GM23338 (cell line): ENCODE data around the gene TEKT3. TPM values are rescaled to one million over a fixed set of nuclear protein-coding genes. Genes with fewer than 3 reads are reported as not detected.

ENCODE experiments used
- ATAC-seq: fragments of 200-7000 bp; cut with Tn5 transposase; 3 replicates; pipeline ENCODE4 v1.9.1; 2020
- DNase-seq: peaks from one replicate; pipeline ENCODE4 v3.0.0-alpha.2; 2015; ENCODE audit warnings: low spot score
- H2AFZ ChIP-seq: fragments of 200-600 bp; sonication (generic); 2 replicates; pipeline ENCODE4 v1.8.0; 2016; ENCODE audit warnings: antibody characterized with exemption, mild to moderate bottlenecking, moderate library complexity
- H3F3A ChIP-seq: fragments of 200-600 bp; sonication (generic); replicated peaks from 2 replicates; pipeline ENCODE4 v1.8.0; 2017; ENCODE audit warnings: antibody characterized with exemption, mixed run types, low read depth
- H3K27ac ChIP-seq: fragments of 200-600 bp; sonication (generic); 2 replicates; pipeline ENCODE4 v1.6.1; 2016; ENCODE audit warnings: low read depth
- H3K27me3 ChIP-seq: fragments of 200-600 bp; sonication (generic); 2 replicates; pipeline ENCODE4 v1.8.0; 2016; ENCODE audit warnings: mild to moderate bottlenecking, mixed run types, moderate library complexity; ENCODE audit not compliant: insufficient read depth
- H3K36me3 ChIP-seq: fragments of 200-600 bp; sonication (generic); 2 replicates; pipeline ENCODE4 v1.8.0; 2016; ENCODE audit warnings: mild to moderate bottlenecking; ENCODE audit not compliant: insufficient read depth
- H3K4me1 ChIP-seq: fragments of 200-600 bp; sonication (generic); 2 replicates; pipeline ENCODE4 v1.8.0; 2016; ENCODE audit warnings: mild to moderate bottlenecking, moderate library complexity; ENCODE audit not compliant: insufficient read depth
- H3K4me2 ChIP-seq: fragments of 200-600 bp; sonication (generic); 2 replicates; pipeline ENCODE4 v1.7.1; 2017; ENCODE audit warnings: mixed run types
- H3K4me3 ChIP-seq: fragments of 200-600 bp; sonication (generic); 2 replicates; pipeline ENCODE4 v1.6.1; 2016; ENCODE audit warnings: mixed run types
- H3K79me2 ChIP-seq: fragments of 200-600 bp; sonication (generic); replicated peaks from 2 replicates; pipeline ENCODE4 v1.8.0; 2017; ENCODE audit warnings: mild to moderate bottlenecking; ENCODE audit not compliant: insufficient read depth
- H3K9me2 ChIP-seq: fragments of 200-600 bp; sonication (generic); 2 replicates; pipeline ENCODE4 v1.8.0; 2017; ENCODE audit not compliant: insufficient read depth
- H4K20me1 ChIP-seq: fragments of 200-600 bp; sonication (generic); replicated peaks from 2 replicates; pipeline ENCODE4 v1.8.0; 2017; ENCODE audit warnings: mild to moderate bottlenecking; ENCODE audit not compliant: insufficient read depth
- H3K27ac Mint-ChIP-seq: 2 replicates; pipeline ENCODE4 v1.8.0; 2020; ENCODE audit warnings: inconsistent platforms, mild to moderate bottlenecking, moderate library complexity, mixed read lengths
- H3K27me3 Mint-ChIP-seq: 3 replicates; pipeline ENCODE4 v1.8.0; 2022; ENCODE audit warnings: low read depth, mild to moderate bottlenecking, moderate library complexity, mixed read lengths, inconsistent platforms; ENCODE audit not compliant: insufficient read depth, poor library complexity
- H3K36me3 Mint-ChIP-seq: 3 replicates; pipeline ENCODE4 v1.8.0; 2021; ENCODE audit warnings: low read depth, mild to moderate bottlenecking, inconsistent platforms, moderate library complexity, mixed read lengths
- H3K4me1 Mint-ChIP-seq: 3 replicates; pipeline ENCODE4 v1.8.0; 2020; ENCODE audit warnings: mild to moderate bottlenecking, inconsistent platforms, mixed read lengths
- H3K4me3 Mint-ChIP-seq: 3 replicates; pipeline ENCODE4 v1.8.0; 2021; ENCODE audit warnings: moderate library complexity, mild to moderate bottlenecking, inconsistent platforms, mixed read lengths
- H3K9me3 Mint-ChIP-seq: 3 replicates; pipeline ENCODE4 v1.8.0; 2020; ENCODE audit warnings: moderate library complexity, mild to moderate bottlenecking, inconsistent platforms, mixed read lengths
- EZH2phosphoT487 ChIP-seq: fragments of 200-600 bp; sonication (generic); IDR thresholded peaks from one replicate; pipeline ENCODE4 v1.8.1; 2018; ENCODE audit warnings: antibody characterized with exemption; ENCODE audit not compliant: unreplicated experiment
- JUNB ChIP-seq: IDR thresholded peaks from one replicate; pipeline ENCODE4 v1.6.1; 2016; ENCODE audit warnings: antibody characterized with exemption; ENCODE audit not compliant: unreplicated experiment
- NANOG ChIP-seq: IDR thresholded peaks from 2 replicates; pipeline ENCODE4 v1.6.1; 2016; ENCODE audit warnings: antibody characterized with exemption, borderline replicate concordance
- POLR2AphosphoS5 ChIP-seq: IDR thresholded peaks from 2 replicates; pipeline ENCODE4 v1.6.1; 2016; ENCODE audit warnings: antibody characterized with exemption, low read depth
- STAT1 ChIP-seq: IDR thresholded peaks from one replicate; pipeline ENCODE4 v1.6.1; 2016; ENCODE audit warnings: antibody characterized with exemption; ENCODE audit not compliant: unreplicated experiment
- ZNF331 ChIP-seq: fragments of 250-450 bp; sonication (Bioruptor Pico); IDR thresholded peaks from 2 replicates; pipeline ENCODE4 v1.5.0; 2020; ENCODE audit warnings: low read depth, mild to moderate bottlenecking, moderate library complexity
- polyA plus RNA-seq: library from polyadenylated mRNA; unstranded; fragments of >200 nt; fragmentation: Nextera tagmentation; extraction: Ambion mirVana; gene quantifications from 2 replicates; pipeline ENCODE4 v1.2.1, GENCODE V29; 2016
- total RNA-seq: library from RNA; depleted of rRNA; stranded (reverse); fragments of >200 nt; shearing (Covaris generic); gene quantifications from 2 replicates; pipeline ENCODE4 v1.2.3, GENCODE V29; 2014
- TF ChIP-seq, protein P1 (sequence below): fragments of 250-450 bp; sonication (Bioruptor Pico); IDR thresholded peaks from 2 replicates; pipeline ENCODE4 v1.5.0; 2020; ENCODE audit warnings: mild to moderate bottlenecking, moderate library complexity
- TF ChIP-seq, protein P2 (sequence below): IDR thresholded peaks from 2 replicates; pipeline ENCODE4 v1.6.1; 2016; ENCODE audit warnings: antibody characterized with exemption
- TF ChIP-seq, protein P3 (sequence below): IDR thresholded peaks from one replicate; pipeline ENCODE4 v1.6.1; 2018; ENCODE audit warnings: antibody characterized with exemption; ENCODE audit not compliant: unreplicated experiment

The TEKT3 gene
- total and polyA plus RNA-seq, 2 experiments from 2014 or later, result 1.6 to 2.0 TPM

- TF ChIP-seq, protein P1, sequence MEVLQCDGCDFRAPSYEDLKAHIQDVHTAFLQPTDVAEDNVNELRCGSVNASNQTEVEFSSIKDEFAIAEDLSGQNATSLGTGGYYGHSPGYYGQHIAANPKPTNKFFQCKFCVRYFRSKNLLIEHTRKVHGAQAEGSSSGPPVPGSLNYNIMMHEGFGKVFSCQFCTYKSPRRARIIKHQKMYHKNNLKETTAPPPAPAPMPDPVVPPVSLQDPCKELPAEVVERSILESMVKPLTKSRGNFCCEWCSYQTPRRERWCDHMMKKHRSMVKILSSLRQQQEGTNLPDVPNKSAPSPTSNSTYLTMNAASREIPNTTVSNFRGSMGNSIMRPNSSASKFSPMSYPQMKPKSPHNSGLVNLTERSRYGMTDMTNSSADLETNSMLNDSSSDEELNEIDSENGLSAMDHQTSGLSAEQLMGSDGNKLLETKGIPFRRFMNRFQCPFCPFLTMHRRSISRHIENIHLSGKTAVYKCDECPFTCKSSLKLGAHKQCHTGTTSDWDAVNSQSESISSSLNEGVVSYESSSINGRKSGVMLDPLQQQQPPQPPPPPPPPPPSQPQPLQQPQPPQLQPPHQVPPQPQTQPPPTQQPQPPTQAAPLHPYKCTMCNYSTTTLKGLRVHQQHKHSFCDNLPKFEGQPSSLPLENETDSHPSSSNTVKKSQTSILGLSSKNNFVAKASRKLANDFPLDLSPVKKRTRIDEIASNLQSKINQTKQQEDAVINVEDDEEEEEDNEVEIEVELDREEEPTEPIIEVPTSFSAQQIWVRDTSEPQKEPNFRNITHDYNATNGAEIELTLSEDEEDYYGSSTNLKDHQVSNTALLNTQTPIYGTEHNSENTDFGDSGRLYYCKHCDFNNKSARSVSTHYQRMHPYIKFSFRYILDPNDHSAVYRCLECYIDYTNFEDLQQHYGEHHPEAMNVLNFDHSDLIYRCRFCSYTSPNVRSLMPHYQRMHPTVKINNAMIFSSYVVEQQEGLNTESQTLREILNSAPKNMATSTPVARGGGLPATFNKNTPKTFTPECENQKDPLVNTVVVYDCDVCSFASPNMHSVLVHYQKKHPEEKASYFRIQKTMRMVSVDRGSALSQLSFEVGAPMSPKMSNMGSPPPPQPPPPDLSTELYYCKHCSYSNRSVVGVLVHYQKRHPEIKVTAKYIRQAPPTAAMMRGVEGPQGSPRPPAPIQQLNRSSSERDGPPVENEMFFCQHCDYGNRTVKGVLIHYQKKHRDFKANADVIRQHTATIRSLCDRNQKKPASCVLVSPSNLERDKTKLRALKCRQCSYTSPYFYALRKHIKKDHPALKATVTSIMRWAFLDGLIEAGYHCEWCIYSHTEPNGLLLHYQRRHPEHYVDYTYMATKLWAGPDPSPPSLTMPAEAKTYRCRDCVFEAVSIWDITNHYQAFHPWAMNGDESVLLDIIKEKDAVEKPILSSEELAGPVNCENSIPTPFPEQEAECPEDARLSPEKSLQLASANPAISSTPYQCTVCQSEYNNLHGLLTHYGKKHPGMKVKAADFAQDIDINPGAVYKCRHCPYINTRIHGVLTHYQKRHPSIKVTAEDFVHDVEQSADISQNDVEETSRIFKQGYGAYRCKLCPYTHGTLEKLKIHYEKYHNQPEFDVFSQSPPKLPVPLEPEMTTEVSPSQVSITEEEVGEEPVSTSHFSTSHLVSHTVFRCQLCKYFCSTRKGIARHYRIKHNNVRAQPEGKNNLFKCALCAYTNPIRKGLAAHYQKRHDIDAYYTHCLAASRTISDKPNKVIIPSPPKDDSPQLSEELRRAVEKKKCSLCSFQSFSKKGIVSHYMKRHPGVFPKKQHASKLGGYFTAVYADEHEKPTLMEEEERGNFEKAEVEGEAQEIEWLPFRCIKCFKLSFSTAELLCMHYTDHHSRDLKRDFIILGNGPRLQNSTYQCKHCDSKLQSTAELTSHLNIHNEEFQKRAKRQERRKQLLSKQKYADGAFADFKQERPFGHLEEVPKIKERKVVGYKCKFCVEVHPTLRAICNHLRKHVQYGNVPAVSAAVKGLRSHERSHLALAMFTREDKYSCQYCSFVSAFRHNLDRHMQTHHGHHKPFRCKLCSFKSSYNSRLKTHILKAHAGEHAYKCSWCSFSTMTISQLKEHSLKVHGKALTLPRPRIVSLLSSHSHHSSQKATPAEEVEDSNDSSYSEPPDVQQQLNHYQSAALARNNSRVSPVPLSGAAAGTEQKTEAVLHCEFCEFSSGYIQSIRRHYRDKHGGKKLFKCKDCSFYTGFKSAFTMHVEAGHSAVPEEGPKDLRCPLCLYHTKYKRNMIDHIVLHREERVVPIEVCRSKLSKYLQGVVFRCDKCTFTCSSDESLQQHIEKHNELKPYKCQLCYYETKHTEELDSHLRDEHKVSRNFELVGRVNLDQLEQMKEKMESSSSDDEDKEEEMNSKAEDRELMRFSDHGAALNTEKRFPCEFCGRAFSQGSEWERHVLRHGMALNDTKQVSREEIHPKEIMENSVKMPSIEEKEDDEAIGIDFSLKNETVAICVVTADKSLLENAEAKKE (CRISPR knock-in tag), result no peak
- TF ChIP-seq NANOG, result no peak
- TF ChIP-seq STAT1, result no peak
Observed at GRCh38 chr17:15303268-15303667, 38.1 kb downstream of the TEKT3 start (continued).

GRCh38 chr17:15301845-15302244 is 39.6 kb downstream of the TEKT3 start:
- H3F3A ChIP-seq, result no peaks in the 10 kb centered on the region
- Mint-ChIP-seq H3K4me3 (no peak overlapping the region), H3K4me1 (peaks cover 2% of the 10 kb centered on the region; the same call in 2 of the 3 replicates), H3K27ac (no peak overlapping the region), H3K9me3 (no peaks in the 10 kb centered on the region), H3K36me3 (no peaks in the 10 kb centered on the region), H3K27me3 (peaks cover 11% of the 10 kb centered on the region)
- H2AFZ ChIP-seq, result no peak overlapping the region
- DNase-seq (no peak), ATAC-seq (no peak)
- no peaks in the 10 kb centered on the region for H4K20me1 ChIP-seq
- H3K36me3 ChIP-seq, result no peaks in the 10 kb centered on the region
- no peaks in the 10 kb centered on the region for H3K4me1 ChIP-seq
- no peak overlapping the region for H3K4me2 ChIP-seq
- no peak overlapping the region for H3K4me3 ChIP-seq
- H3K79me2 ChIP-seq, result no peaks in the 10 kb centered on the region
- H3K27ac ChIP-seq, result no peak overlapping the region
- no peaks in the 10 kb centered on the region for H3K27me3 ChIP-seq
- H3K9me2 ChIP-seq, result no peaks in the 10 kb centered on the region
- no peak for TF ChIP-seq ZNF331 (CRISPR knock-in tag)
- no peak for TF ChIP-seq JUNB
- TF ChIP-seq NANOG, result no peak
- TF ChIP-seq, protein P2, sequence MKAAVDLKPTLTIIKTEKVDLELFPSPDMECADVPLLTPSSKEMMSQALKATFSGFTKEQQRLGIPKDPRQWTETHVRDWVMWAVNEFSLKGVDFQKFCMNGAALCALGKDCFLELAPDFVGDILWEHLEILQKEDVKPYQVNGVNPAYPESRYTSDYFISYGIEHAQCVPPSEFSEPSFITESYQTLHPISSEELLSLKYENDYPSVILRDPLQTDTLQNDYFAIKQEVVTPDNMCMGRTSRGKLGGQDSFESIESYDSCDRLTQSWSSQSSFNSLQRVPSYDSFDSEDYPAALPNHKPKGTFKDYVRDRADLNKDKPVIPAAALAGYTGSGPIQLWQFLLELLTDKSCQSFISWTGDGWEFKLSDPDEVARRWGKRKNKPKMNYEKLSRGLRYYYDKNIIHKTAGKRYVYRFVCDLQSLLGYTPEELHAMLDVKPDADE, result no peak
- no peak for TF ChIP-seq POLR2AphosphoS5
- TF ChIP-seq EZH2phosphoT487, result no peak
- TF ChIP-seq, protein P3, sequence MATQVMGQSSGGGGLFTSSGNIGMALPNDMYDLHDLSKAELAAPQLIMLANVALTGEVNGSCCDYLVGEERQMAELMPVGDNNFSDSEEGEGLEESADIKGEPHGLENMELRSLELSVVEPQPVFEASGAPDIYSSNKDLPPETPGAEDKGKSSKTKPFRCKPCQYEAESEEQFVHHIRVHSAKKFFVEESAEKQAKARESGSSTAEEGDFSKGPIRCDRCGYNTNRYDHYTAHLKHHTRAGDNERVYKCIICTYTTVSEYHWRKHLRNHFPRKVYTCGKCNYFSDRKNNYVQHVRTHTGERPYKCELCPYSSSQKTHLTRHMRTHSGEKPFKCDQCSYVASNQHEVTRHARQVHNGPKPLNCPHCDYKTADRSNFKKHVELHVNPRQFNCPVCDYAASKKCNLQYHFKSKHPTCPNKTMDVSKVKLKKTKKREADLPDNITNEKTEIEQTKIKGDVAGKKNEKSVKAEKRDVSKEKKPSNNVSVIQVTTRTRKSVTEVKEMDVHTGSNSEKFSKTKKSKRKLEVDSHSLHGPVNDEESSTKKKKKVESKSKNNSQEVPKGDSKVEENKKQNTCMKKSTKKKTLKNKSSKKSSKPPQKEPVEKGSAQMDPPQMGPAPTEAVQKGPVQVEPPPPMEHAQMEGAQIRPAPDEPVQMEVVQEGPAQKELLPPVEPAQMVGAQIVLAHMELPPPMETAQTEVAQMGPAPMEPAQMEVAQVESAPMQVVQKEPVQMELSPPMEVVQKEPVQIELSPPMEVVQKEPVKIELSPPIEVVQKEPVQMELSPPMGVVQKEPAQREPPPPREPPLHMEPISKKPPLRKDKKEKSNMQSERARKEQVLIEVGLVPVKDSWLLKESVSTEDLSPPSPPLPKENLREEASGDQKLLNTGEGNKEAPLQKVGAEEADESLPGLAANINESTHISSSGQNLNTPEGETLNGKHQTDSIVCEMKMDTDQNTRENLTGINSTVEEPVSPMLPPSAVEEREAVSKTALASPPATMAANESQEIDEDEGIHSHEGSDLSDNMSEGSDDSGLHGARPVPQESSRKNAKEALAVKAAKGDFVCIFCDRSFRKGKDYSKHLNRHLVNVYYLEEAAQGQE, result no peak
